ENCODE data around the gene ATP6V1B1.

The ATP6V1B1 gene

GRCh38 chr2:70985956-70986355, 50.3 kb downstream of the ATP6V1B1 start:
- Histone ChIP-seq H3K9me3 (ENCODE audit: control insufficient read depth in 2 of 2, low read length in 2 of 2) (no peaks in the 10 kb centered on the region), H3K4me3 (ENCODE audit: low read length in 2 of 2) (no peak overlapping the region), H3K36me3 (ENCODE audit: control insufficient read depth in 2 of 2, insufficient read depth in 2 of 2, low read length in 2 of 2) (peaks cover 43 to 51% of the 10 kb centered on the region in 2 donors), H3K4me1 (ENCODE audit: control insufficient read depth, insufficient read depth, low read length) (peaks cover 5% of the 10 kb centered on the region), H3K9ac (ENCODE audit: low read length in 2 of 2) (no peak overlapping the region), H3K27me3 (ENCODE audit: control insufficient read depth in 1 of 2, insufficient read depth in 2 of 2, low read length in 2 of 2) (no peaks in the 10 kb centered on the region), H3K27ac (ENCODE audit: low read length) (no peak overlapping the region)

- peaks cover 8% of the 10 kb centered on the region for H3K4me1 ChIP-seq (ENCODE audit: control insufficient read depth, insufficient read depth, low read length)
- no peaks in the 10 kb centered on the region for H3K9me3 ChIP-seq (ENCODE audit: control insufficient read depth in 2 of 2, low read length in 2 of 2)
- no peaks in the 10 kb centered on the region for H3K27me3 ChIP-seq (ENCODE audit: control insufficient read depth in 1 of 2, insufficient read depth in 2 of 2, low read length in 2 of 2)
- H3K9ac ChIP-seq (ENCODE audit: low read length in 2 of 2) = no peak overlapping the region
- no peak overlapping the region for H3K27ac ChIP-seq (ENCODE audit: low read length)
- H3K4me3 ChIP-seq (ENCODE audit: low read length in 2 of 2) = no peak overlapping the region
- peaks cover 43 to 58% of the 10 kb centered on the region in 2 donors for H3K36me3 ChIP-seq (ENCODE audit: control insufficient read depth in 2 of 2, insufficient read depth in 2 of 2, low read length in 2 of 2)
Measured at GRCh38 chr2:70986499-70987189, 50.9 kb downstream of the ATP6V1B1 start.

DNA sequence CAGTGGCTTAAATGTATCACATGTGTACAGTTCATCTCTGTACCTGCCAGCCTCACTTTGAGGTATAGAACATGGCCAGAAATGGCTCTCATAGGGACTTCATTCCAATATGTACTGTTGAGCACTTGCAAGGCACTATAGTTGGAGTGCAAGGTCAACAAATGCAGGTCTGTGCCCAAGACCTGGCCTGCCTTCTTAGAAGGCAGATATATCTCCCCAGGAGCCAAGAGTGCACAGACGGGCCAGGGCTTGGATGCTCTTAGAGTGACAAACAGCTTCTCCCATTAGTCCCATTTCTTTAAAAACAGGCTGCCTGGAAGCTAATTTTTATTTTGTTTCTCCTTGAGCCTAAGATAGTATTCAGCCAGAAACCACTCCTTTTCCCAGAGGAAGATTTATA, 51.7 kb downstream of the ATP6V1B1 start:
- Histone ChIP-seq H3K4me3 (ENCODE audit: low read length in 2 of 2) (no peak overlapping the region), H3K27me3 (ENCODE audit: control insufficient read depth in 1 of 2, insufficient read depth in 2 of 2, low read length in 2 of 2) (no peaks in the 10 kb centered on the region), H3K27ac (ENCODE audit: low read length) (no peak overlapping the region), H3K9me3 (ENCODE audit: control insufficient read depth in 2 of 2, low read length in 2 of 2) (no peaks in the 10 kb centered on the region), H3K36me3 (ENCODE audit: control insufficient read depth in 2 of 2, insufficient read depth in 2 of 2, low read length in 2 of 2) (peaks cover 46 to 61% of the 10 kb centered on the region in 2 donors), H3K4me1 (ENCODE audit: control insufficient read depth, insufficient read depth, low read length) (peaks cover 8% of the 10 kb centered on the region), H3K9ac (ENCODE audit: low read length in 2 of 2) (no peak overlapping the region)

- Histone ChIP-seq H3K27ac (ENCODE audit: low read length) (no peak overlapping the region), H3K9me3 (ENCODE audit: control insufficient read depth in 2 of 2, low read length in 2 of 2) (no peaks in the 10 kb centered on the region), H3K36me3 (ENCODE audit: control insufficient read depth in 2 of 2, insufficient read depth in 2 of 2, low read length in 2 of 2) (peaks cover 42 to 63% of the 10 kb centered on the region in 2 donors), H3K4me1 (ENCODE audit: control insufficient read depth, insufficient read depth, low read length) (peaks cover 13% of the 10 kb centered on the region), H3K27me3 (ENCODE audit: control insufficient read depth in 1 of 2, insufficient read depth in 2 of 2, low read length in 2 of 2) (no peaks in the 10 kb centered on the region), H3K4me3 (ENCODE audit: low read length in 2 of 2) (no peak overlapping the region), H3K9ac (ENCODE audit: low read length in 2 of 2) (peak overlapping the region in 1 of 2 donors; percentile 29)
Measured at GRCh38 chr2:70988151-70988550, 52.5 kb downstream of the ATP6V1B1 start.

- H3K4me1 ChIP-seq (ENCODE audit: control insufficient read depth, insufficient read depth, low read length) = peaks cover 22% of the 10 kb centered on the region
- no peak overlapping the region for H3K4me3 ChIP-seq (ENCODE audit: low read length in 2 of 2)
- peaks cover 42 to 60% of the 10 kb centered on the region in 2 donors for H3K36me3 ChIP-seq (ENCODE audit: control insufficient read depth in 2 of 2, insufficient read depth in 2 of 2, low read length in 2 of 2)
- no peaks in the 10 kb centered on the region for H3K27me3 ChIP-seq (ENCODE audit: control insufficient read depth in 1 of 2, insufficient read depth in 2 of 2, low read length in 2 of 2)
- H3K9me3 ChIP-seq (ENCODE audit: control insufficient read depth in 2 of 2, low read length in 2 of 2) = no peaks in the 10 kb centered on the region
- H3K9ac ChIP-seq (ENCODE audit: low read length in 2 of 2) = no peak overlapping the region
- H3K27ac ChIP-seq (ENCODE audit: low read length) = no peak overlapping the region
Measured at GRCh38 chr2:70988726-70989648, 53.3 kb downstream of the ATP6V1B1 start.

- Histone ChIP-seq H3K9me3 (ENCODE audit: control insufficient read depth in 2 of 2, low read length in 2 of 2) (no peaks in the 10 kb centered on the region), H3K27me3 (ENCODE audit: control insufficient read depth in 1 of 2, insufficient read depth in 2 of 2, low read length in 2 of 2) (no peaks in the 10 kb centered on the region), H3K4me3 (ENCODE audit: low read length in 2 of 2) (no peak overlapping the region), H3K4me1 (ENCODE audit: control insufficient read depth, insufficient read depth, low read length) (peaks cover 26% of the 10 kb centered on the region), H3K27ac (ENCODE audit: low read length) (no peak overlapping the region), H3K9ac (ENCODE audit: low read length in 2 of 2) (no peak overlapping the region), H3K36me3 (ENCODE audit: control insufficient read depth in 2 of 2, insufficient read depth in 2 of 2, low read length in 2 of 2) (peaks cover 42 to 60% of the 10 kb centered on the region in 2 donors)
Measured at GRCh38 chr2:70990216-70990615, 54.5 kb downstream of the ATP6V1B1 start.

GRCh38 chr2:70991142-70991541, 55.4 kb downstream of the ATP6V1B1 start:
- no peaks in the 10 kb centered on the region for H3K9me3 ChIP-seq (ENCODE audit: control insufficient read depth in 2 of 2, low read length in 2 of 2)
- peaks cover 36 to 53% of the 10 kb centered on the region in 2 donors for H3K36me3 ChIP-seq (ENCODE audit: control insufficient read depth in 2 of 2, insufficient read depth in 2 of 2, low read length in 2 of 2)
- peaks cover 30% of the 10 kb centered on the region for H3K4me1 ChIP-seq (ENCODE audit: control insufficient read depth, insufficient read depth, low read length)
- no peak overlapping the region for H3K9ac ChIP-seq (ENCODE audit: low read length in 2 of 2)
- H3K27me3 ChIP-seq (ENCODE audit: control insufficient read depth in 1 of 2, insufficient read depth in 2 of 2, low read length in 2 of 2) = no peaks in the 10 kb centered on the region
- H3K27ac ChIP-seq (ENCODE audit: low read length) = no peak overlapping the region
- no peak overlapping the region for H3K4me3 ChIP-seq (ENCODE audit: low read length in 2 of 2)

DNA sequence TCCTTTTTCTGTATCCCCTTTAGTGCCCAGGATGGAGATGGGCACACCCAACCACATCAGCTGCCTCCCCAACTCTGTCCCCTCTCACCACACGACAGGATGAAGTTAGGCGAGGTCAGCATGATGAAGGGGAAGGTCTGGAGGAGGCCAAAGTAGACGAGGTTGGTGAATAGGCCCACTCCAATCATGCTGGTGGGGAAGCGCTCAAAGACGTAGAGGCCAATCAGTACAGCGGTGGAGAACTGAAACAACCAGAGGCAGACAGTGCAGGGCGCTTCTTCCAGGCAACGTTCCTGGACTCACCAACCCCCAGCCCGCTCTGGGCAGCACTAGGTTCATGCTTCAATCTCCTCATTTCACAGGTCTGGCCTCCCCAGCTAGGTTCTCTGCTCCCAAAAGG, 56.0 kb downstream of the ATP6V1B1 start:
- Histone ChIP-seq H3K27ac (ENCODE audit: low read length) (no peak overlapping the region), H3K4me3 (ENCODE audit: low read length in 2 of 2) (no peak overlapping the region), H3K9me3 (ENCODE audit: control insufficient read depth in 2 of 2, low read length in 2 of 2) (no peaks in the 10 kb centered on the region), H3K27me3 (ENCODE audit: control insufficient read depth in 1 of 2, insufficient read depth in 2 of 2, low read length in 2 of 2) (no peaks in the 10 kb centered on the region), H3K9ac (ENCODE audit: low read length in 2 of 2) (no peak overlapping the region), H3K36me3 (ENCODE audit: control insufficient read depth in 2 of 2, insufficient read depth in 2 of 2, low read length in 2 of 2) (peaks cover 34 to 48% of the 10 kb centered on the region in 2 donors), H3K4me1 (ENCODE audit: control insufficient read depth, insufficient read depth, low read length) (peaks cover 27% of the 10 kb centered on the region)

DNA sequence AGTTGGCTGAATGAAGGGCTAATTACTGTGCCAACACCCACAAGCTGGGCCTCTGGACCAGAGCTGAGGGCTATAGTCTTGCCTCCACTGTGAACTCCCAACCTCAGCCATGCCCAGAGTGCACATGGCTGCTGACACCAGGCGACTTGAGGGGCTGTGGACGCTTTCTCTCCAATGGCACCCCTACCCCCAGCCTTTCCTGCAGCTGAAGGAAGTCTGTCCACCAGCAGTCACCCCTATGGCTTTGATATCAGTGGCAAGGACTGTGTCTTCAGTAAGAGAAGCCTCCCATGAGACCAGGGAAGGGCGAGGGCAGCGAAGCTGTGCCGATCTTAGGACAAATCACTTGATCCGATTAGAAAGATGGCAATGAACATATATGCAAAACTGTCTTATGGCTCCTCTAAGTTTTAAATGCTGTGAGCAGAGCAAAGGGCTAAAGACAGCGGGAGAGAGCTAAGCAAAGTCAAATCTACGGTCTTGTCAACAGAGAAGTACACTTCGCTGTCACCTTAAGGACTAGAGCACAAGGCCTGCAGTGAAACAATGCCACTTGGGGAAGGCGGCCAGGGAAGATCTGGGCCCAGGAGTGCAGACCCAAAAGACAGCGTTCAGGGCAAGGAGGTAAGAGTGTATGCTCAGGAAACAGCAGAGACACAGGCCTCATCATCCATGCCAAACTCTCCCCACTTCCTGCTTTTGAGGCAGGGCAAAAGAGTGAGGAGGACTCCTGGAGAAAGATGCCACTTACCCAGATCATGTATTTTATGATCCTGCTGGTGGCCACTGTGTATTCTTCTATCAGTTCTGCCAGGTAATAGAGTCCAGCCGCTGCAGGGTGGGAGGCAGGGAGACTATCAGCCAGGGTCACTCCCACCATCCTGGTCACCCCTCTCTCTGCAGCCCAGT, 57.5 kb downstream of the ATP6V1B1 start:
- Histone ChIP-seq H3K27ac (ENCODE audit: low read length) (no peak overlapping the region), H3K4me3 (ENCODE audit: low read length in 2 of 2) (peak overlapping the region; percentile 84 to 93)

DNA sequence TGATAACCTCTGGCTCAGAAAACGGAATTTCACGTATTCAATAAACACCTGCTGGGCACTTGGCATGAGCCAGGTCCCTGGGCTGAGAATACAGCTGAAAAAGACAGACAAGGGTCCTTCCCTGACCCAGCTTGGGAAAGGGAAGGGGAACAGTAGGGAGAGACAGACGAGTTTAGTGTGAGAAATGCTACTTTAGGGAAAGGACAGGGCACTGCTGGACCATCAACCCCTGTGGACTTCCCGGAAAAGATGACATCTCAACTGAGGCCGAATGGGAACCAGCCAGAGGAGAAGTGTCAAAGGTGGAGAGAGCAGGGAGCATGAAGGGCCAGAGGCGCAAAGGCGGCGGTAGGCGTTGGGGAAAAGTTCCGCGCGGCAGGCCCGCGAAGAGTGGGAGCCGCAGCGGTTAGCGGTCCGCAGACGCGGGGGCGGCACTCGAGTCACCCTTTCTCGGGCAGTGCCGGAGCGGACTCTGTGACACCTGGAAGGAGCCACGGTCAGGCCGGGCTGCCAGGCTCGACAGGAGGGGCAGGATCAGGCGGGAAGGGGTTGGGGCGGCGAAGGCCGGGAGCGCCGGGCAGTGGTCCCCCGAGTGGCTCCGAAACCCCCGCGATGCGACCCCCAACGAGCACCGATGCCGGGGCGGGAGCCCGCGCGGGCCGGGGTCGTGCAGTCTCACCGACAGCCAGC, 58.5 kb downstream of the ATP6V1B1 start:
- H3K36me3 ChIP-seq (ENCODE audit: control insufficient read depth in 2 of 2, insufficient read depth in 2 of 2, low read length in 2 of 2) = peaks cover 14 to 27% of the 10 kb centered on the region in 2 donors
- H3K4me1 ChIP-seq (ENCODE audit: control insufficient read depth, insufficient read depth, low read length) = peaks cover 25% of the 10 kb centered on the region
- H3K4me3 ChIP-seq (ENCODE audit: low read length in 2 of 2) = peak overlapping the region; percentile 84 to 93
- H3K27ac ChIP-seq (ENCODE audit: low read length) = peak overlapping the region; percentile 24
- H3K27me3 ChIP-seq (ENCODE audit: control insufficient read depth in 1 of 2, insufficient read depth in 2 of 2, low read length in 2 of 2) = no peaks in the 10 kb centered on the region
- H3K9me3 ChIP-seq (ENCODE audit: control insufficient read depth in 2 of 2, low read length in 2 of 2) = no peaks in the 10 kb centered on the region
- H3K9ac ChIP-seq (ENCODE audit: low read length in 2 of 2) = peak overlapping the region; percentile 79 to 91

More for the DNA sequence above, 57.5 kb downstream of the ATP6V1B1 start:
- H3K4me1 ChIP-seq (ENCODE audit: control insufficient read depth, insufficient read depth, low read length) = peaks cover 25% of the 10 kb centered on the region
- no peaks in the 10 kb centered on the region for H3K9me3 ChIP-seq (ENCODE audit: control insufficient read depth in 2 of 2, low read length in 2 of 2)
- H3K9ac ChIP-seq (ENCODE audit: low read length in 2 of 2) = peak overlapping the region; percentile 79 to 91
- H3K27me3 ChIP-seq (ENCODE audit: control insufficient read depth in 1 of 2, insufficient read depth in 2 of 2, low read length in 2 of 2) = no peaks in the 10 kb centered on the region
- peaks cover 23 to 34% of the 10 kb centered on the region in 2 donors for H3K36me3 ChIP-seq (ENCODE audit: control insufficient read depth in 2 of 2, insufficient read depth in 2 of 2, low read length in 2 of 2)
